T-helper 2 cell (primary cell): ENCODE measurements around the gene SENP5.

Source experiments
- DNase-seq, 5 experiments: peaks; one replicate each; pipeline versions ENCODE4 v3.0.0 to v3.0.0-alpha.2; 2012 to 2022

SENP5 gene

GRCh38 chr3:196889844-196890708 lies 22.4 kb downstream of the SENP5 start:
- no peak for DNase-seq

- no peak for DNase-seq
Observed at GRCh38 chr3:196894557-196895295, 27.0 kb downstream of the SENP5 start.

GRCh38 chr3:196896229-196896628 lies 28.5 kb downstream of the SENP5 start:
- no peak for DNase-seq

GRCh38 chr3:196901768-196902167 lies 34.0 kb downstream of the SENP5 start:
- no peak for DNase-seq

GRCh38 chr3:196902296-196902695 lies 34.6 kb downstream of the SENP5 start:
- DNase-seq, result no peak

GRCh38 chr3:196903740-196904139 lies 36.0 kb downstream of the SENP5 start:
- DNase-seq, result no peak

- DNase-seq, result no peak
Observed at GRCh38 chr3:196914866-196915265, 47.1 kb downstream of the SENP5 start.

- DNase-seq, result no peak
Observed at GRCh38 chr3:196915375-196915774, 47.7 kb downstream of the SENP5 start.

- DNase-seq, result no peak
Observed at GRCh38 chr3:196916221-196916620, 48.5 kb downstream of the SENP5 start.

GRCh38 chr3:196916995-196917394 lies 49.3 kb downstream of the SENP5 start:
- DNase-seq, result no peak

GRCh38 chr3:196918968-196919367 lies 51.2 kb downstream of the SENP5 start:
- DNase-seq, result no peak

GRCh38 chr3:196920733-196921132 lies 53.0 kb downstream of the SENP5 start:
- DNase-seq, result no peak

GRCh38 chr3:196927571-196928453 lies 60.1 kb downstream of the SENP5 start:
- DNase-seq, result no peak

GRCh38 chr3:196931157-196931556 lies 63.4 kb downstream of the SENP5 start:
- DNase-seq, result no peak

GRCh38 chr3:196931828-196932587 lies 64.3 kb downstream of the SENP5 start:
- DNase-seq, result no peak

- no peak for DNase-seq
Observed at GRCh38 chr3:196932600-196932999, 64.9 kb downstream of the SENP5 start.

- no peak for DNase-seq
Observed at GRCh38 chr3:196936288-196936687, 68.6 kb downstream of the SENP5 start.

GRCh38 chr3:196938124-196938523 lies 70.4 kb downstream of the SENP5 start:
- DNase-seq, result no peak

- DNase-seq, result no peak
Observed at GRCh38 chr3:196938576-196938975, 70.9 kb downstream of the SENP5 start.

- peak; percentile 28 to 66 (median 57) for DNase-seq
Observed at GRCh38 chr3:196941729-196942225, 74.1 kb downstream of the SENP5 start.

GRCh38 chr3:196942226-196942914 lies 74.7 kb downstream of the SENP5 start, which contains the start of gene NCBP2:
Gene NCBP2 (minus strand): TSS chr3:196942528. CDS start chr3:196942503, 25 bp downstream.
- DNase-seq, result peak; percentile 98 to 100 (median 99)
